Esophagus squamous epithelium (tissue), 5 donors: ENCODE measurements around the gene MPC2. TPM values are rescaled to one million over a fixed set of nuclear protein-coding genes. Genes with fewer than 3 reads are reported as not detected.

Experiments used
- DNase-seq: peaks from one replicate; lab custom pipeline; 2025; lab: John Stamatoyannopoulos, UW
- H3K27ac ChIP-seq, 4 donors: fragments of 200-600 bp; sonication (generic); one replicate each; pipeline ENCODE4 v1.5.1; 2016 to 2019; ENCODE audit warnings: mild to moderate bottlenecking in 1 of 4
- H3K27me3 ChIP-seq, 4 donors: fragments of 200-600 bp; sonication (generic); 1 replicate in 3 of 4; 2 replicates in 1 of 4; pipeline versions ENCODE4 v1.5.1 to v1.6.0; 2017 to 2021; ENCODE audit warnings: antibody characterized with exemption in 1 of 4
- H3K36me3 ChIP-seq, 3 donors: fragments of 200-600 bp; sonication (generic); one replicate each; pipeline ENCODE4 v1.5.1; 2016 to 2019
- H3K4me1 ChIP-seq, 3 donors: fragments of 200-600 bp; sonication (generic); one replicate each; pipeline ENCODE4 v1.5.1; 2017 to 2019
- H3K4me3 ChIP-seq, 4 donors: fragments of 200-600 bp; sonication (generic); 1 replicate in 3 of 4; 2 replicates in 1 of 4; pipeline ENCODE4 v1.5.1; 2016 to 2019; ENCODE audit warnings: mild to moderate bottlenecking in 2 of 4, moderate library complexity in 1 of 4
- H3K9me3 ChIP-seq, 3 donors: fragments of 200-600 bp; sonication (generic); one replicate each; pipeline ENCODE4 v1.5.1; 2016 to 2019
- POLR2A ChIP-seq, 4 donors: fragments of 450-650 bp; IDR thresholded peaks; one replicate each; pipeline ENCODE4 v1.6.1; 2017; ENCODE audit warnings: antibody characterized with exemption in 4 of 4, mild to moderate bottlenecking in 4 of 4, moderate library complexity in 3 of 4
- WGBS, 2 donors: methylation state at CpG; one replicate each; pipeline ENCODE4 v1.1.5; 2018; 5-methylcytosine and 5-hydroxymethylcytosine counted together
- intact Hi-C: fragments of 100-400 bp; cut with DNase I; formaldehyde crosslinking; loops from one replicate; pipeline ENCODE4 v1.15.0; 2022
- total RNA-seq, 4 donors: library from RNA; depleted of rRNA; stranded (reverse); fragments of >200 nt; gene quantifications; one replicate each; pipeline ENCODE4 v1.1.0, GENCODE V29; 2016
- TF ChIP-seq, protein P1 (sequence below), 6 experiments: fragments of 450-650 bp in 4 of 6; fragments of 200-600 bp in 2 of 6; sonication (generic) in 2 of 6; IDR thresholded peaks; one replicate each; pipeline ENCODE4 v1.5.1; 2016 to 2019; ENCODE audit warnings: antibody characterized with exemption in 6 of 6, mild to moderate bottlenecking in 4 of 6, moderate library complexity in 4 of 6
- donor health status: DM: yes; HTN: yes; CAD: no.

The MPC2 gene
- total RNA-seq, 4 donors from 2014 or later: 13.2 to 62.7 (median 27.4) TPM

DNA sequence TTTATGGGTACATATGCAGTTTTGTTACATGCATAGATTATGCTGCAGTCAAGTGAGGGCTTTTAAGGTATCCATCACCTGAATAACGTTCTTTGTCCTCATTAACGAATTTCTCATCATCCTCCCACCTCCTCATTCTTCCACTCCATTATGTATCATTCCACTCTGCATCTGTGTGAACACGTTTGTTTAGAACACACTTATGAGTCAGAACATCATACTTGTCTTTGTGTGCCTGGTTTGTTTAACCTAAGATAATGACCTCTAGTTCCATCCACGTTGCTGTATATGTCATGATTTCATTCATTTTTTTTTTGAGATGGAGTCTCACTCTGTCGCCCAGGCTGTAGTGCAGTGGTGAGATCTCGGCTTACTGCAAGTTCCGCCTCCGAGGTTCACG, 6.7 kb upstream of the MPC2 start:
- Histone ChIP-seq H3K4me1 (peaks cover 0 to 27% (median 4%) of the 10 kb centered on the region in 3 donors), H3K27me3 (no peaks in the 10 kb centered on the region), H3K36me3 (peaks cover 0 to 6% (median 0%) of the 10 kb centered on the region in 3 donors), H3K4me3 (no peak overlapping the region), H3K27ac (no peak overlapping the region), H3K9me3 (no peaks in the 10 kb centered on the region)
- no peak for DNase-seq
- TF ChIP-seq, protein P1, sequence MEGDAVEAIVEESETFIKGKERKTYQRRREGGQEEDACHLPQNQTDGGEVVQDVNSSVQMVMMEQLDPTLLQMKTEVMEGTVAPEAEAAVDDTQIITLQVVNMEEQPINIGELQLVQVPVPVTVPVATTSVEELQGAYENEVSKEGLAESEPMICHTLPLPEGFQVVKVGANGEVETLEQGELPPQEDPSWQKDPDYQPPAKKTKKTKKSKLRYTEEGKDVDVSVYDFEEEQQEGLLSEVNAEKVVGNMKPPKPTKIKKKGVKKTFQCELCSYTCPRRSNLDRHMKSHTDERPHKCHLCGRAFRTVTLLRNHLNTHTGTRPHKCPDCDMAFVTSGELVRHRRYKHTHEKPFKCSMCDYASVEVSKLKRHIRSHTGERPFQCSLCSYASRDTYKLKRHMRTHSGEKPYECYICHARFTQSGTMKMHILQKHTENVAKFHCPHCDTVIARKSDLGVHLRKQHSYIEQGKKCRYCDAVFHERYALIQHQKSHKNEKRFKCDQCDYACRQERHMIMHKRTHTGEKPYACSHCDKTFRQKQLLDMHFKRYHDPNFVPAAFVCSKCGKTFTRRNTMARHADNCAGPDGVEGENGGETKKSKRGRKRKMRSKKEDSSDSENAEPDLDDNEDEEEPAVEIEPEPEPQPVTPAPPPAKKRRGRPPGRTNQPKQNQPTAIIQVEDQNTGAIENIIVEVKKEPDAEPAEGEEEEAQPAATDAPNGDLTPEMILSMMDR (IDR thresholded peaks at IDR 0.05): no peak
- TF ChIP-seq POLR2A (IDR thresholded peaks at IDR 0.05): no peak
- intact Hi-C loops: no loop called here
- 58 to 62% methylated on average over 7 to 9 of the region's 9 CpGs for WGBS, 2 donors

DNA sequence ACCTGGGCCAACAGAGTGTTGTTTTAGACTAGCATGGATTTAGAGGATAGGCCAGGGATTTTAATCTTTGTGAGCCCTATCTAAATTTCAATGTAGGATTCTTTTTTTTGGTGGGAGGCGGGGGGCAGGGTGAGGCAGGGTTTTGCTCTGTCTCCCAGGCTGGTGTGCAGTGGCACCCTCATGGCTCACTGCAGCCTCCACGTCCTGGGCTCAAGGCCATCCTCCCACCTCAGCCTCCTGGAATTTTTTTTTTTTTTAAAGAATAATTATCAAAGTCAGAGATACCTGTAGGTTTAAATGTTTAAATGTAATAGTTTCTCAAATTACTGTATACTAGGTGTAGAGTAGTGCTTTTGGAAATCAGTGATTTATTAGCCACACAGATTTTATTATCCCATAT, 3.4 kb upstream of the MPC2 start:
- 100% methylated on average over 2 of the region's 2 CpGs for WGBS, 2 donors
- peaks cover 0 to 6% (median 0%) of the 10 kb centered on the region in 3 donors for H3K36me3 ChIP-seq
- no peaks in the 10 kb centered on the region for H3K27me3 ChIP-seq
- no peak for DNase-seq
- H3K4me3 ChIP-seq: no peak overlapping the region
- H3K27ac ChIP-seq: no peak overlapping the region
- H3K4me1 ChIP-seq: peaks cover 0 to 26% (median 4%) of the 10 kb centered on the region in 3 donors
- no peaks in the 10 kb centered on the region for H3K9me3 ChIP-seq
- TF ChIP-seq POLR2A (IDR thresholded peaks at IDR 0.05): no peak
- TF ChIP-seq, protein P1 (IDR thresholded peaks at IDR 0.05): no peak
- intact Hi-C loops: no loop called here

DNA sequence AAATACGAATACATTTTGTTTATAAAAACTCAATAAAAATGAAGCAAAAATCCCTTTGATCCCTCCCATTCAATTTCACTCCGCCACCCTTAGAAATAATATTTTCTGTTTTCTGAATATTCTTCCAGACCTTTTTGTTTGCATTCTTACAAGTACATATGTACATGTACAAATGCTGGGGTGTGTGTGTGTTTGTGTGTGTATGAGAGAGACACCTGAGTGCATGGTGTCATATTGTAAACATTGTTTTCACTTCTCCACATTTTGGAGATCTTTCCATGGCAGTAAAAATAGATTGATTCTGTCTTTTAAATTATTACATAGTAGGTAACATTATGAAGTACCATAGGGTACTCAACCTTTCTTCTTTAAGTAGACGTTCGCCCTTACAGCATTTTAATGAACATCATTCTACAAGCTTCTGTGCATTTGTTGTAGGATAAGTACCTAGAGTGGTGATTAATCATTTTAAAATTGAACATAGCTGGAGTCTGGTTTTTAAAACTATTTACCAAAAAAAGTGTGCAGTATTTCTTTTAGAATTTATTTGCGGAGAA, 1.3 kb upstream of the MPC2 start:
- Histone ChIP-seq H3K4me3 (peak overlapping the region; percentile 88 to 97 (median 92)), H3K9me3 (no peaks in the 10 kb centered on the region), H3K36me3 (peaks cover 0 to 6% (median 0%) of the 10 kb centered on the region in 3 donors), H3K4me1 (peaks cover 0 to 47% (median 13%) of the 10 kb centered on the region in 3 donors), H3K27ac (peak overlapping the region in 3 of 4 donors; percentile 96 to 99 (median 97)), H3K27me3 (no peaks in the 10 kb centered on the region)
- no peak for DNase-seq
- intact Hi-C loops: no loop called here
- TF ChIP-seq, protein P1 (IDR thresholded peaks at IDR 0.05): no peak
- no peak for TF ChIP-seq POLR2A (IDR thresholded peaks at IDR 0.05)
- 25 to 37% methylated on average over 5 of the region's 5 CpGs for WGBS, 2 donors

DNA sequence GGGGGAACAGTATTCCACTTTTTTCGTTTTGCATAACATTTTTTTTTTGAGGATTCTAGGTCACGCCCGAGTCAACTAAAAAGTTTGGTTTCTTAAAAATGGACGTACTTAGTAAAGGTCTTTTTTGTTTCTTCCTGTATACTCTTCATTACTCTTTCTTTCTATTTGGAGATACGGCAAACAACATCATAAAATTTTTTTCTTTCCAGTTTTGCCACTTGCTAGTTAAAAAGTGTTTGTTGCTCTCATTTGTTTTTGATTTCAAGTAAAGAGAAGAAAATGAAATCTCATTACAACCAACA, 788 bp upstream of the MPC2 start:
- intact Hi-C loops: no loop called here
- Histone ChIP-seq H3K4me1 (peaks cover 0 to 52% (median 13%) of the 10 kb centered on the region in 3 donors), H3K27ac (peak overlapping the region; percentile 96 to 99 (median 98)), H3K4me3 (peak overlapping the region; percentile 88 to 97 (median 92)), H3K9me3 (no peaks in the 10 kb centered on the region), H3K36me3 (peaks cover 0 to 6% (median 0%) of the 10 kb centered on the region in 3 donors), H3K27me3 (no peaks in the 10 kb centered on the region)
- DNase-seq: no peak
- WGBS, 2 donors: 0 to 1% methylated on average over 5 of the region's 5 CpGs
- TF ChIP-seq, protein P1 (IDR thresholded peaks at IDR 0.05): no peak
- TF ChIP-seq POLR2A (IDR thresholded peaks at IDR 0.05): no peak

DNA sequence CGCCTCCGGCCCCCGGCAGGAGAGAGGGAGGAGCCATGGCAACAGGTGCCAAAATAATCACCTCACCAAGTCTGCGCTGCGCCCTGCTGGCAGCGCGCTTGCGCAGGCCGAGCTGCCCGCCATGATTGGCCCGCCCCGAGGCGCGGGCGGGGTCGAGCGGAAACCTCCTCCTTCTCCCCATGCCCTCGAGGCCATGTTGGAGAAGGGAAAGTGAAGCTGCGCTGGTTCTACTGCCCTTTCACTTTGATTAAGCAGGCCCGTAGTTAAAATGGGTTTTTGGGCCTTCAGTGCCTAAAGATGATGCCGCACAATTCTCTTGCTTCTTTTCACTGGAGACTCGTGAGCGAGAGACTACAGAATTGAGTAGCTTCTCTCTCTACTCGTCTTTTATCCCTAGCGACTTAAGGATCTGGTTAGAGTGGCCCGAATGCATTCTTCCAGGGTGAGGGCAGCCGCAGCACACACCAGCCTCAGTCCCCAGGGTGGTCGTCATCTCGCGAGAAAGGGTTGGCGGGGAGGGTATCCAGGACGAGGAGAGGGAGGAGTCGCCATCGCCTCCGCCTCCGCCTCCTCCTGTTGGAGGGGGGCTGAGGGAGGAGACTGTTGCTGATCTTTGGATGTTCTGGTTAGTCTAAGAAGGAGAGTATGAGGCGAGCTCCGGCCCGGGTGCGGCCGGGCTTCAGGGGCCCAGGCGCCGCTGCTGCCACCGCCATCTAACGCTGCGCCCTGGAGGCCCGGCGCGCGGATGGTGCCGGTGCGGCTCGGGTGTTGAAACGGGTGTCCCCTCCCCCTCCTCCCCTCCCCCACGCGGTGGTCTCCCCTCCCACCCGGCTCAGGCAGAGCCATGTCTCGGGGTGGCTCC, 573 bp downstream of the MPC2 start, which contains the start of gene DCAF6:
TSS of gene DCAF6 (plus strand) at position 616 of the 862 bp plus-strand sequence. CDS start at position 845, 229 bp downstream.
- H3K27ac ChIP-seq: peak within 1 kb of the TSS; percentile 96 to 99 (median 98)
- TF ChIP-seq, protein P1 (IDR thresholded peaks at IDR 0.05): peak in 1 of 6 experiments; percentile 7
- peak in 3 of 4 donors; percentile 56 to 94 (median 91) for TF ChIP-seq POLR2A (IDR thresholded peaks at IDR 0.05)
- H3K36me3 ChIP-seq: no peaks in the 10 kb centered on the region
- no peaks in the 10 kb centered on the region for H3K9me3 ChIP-seq
- no peaks in the 10 kb centered on the region for H3K27me3 ChIP-seq
- peaks cover 0 to 60% (median 16%) of the 10 kb centered on the region in 3 donors for H3K4me1 ChIP-seq
- peak; percentile 85 for DNase-seq
- WGBS, 2 donors: 0% methylated on average over 7 to 29 of the region's 58 CpGs
- intact Hi-C loops: no loop called here
- H3K4me3 ChIP-seq: peak within 1 kb of the TSS; percentile 88 to 97 (median 92)
